ENCODE data around the gene GPER1. TPM values are rescaled to one million over a fixed set of nuclear protein-coding genes. Genes with fewer than 3 reads are reported as not detected.
"Not testable (repeated sequence)": the region's sequence is repeated elsewhere in the genome, so short reads cannot be mapped to it uniquely, and the experiment has no call there.

The GPER1 gene
- polyA plus RNA-seq, 1 donor: 14.2 TPM

DNA sequence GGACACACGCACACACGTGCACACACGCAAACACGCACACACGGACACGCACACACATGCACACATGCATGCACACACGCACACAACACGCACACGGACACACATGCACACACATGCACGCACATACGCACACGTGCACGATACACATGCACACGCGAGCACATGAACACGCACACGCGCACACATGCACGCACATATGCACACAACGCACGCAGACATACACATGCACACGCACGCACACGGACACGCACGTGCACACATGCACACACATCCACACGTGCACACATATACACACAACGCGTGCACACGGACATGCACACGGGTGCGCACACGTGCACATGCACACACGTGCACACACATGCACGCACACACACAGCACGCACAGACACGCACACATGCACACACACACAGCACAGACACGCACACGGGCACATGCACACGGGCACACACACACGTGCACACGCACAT, 17.3 kb upstream of the GPER1 start:
- no peak for DNase-seq

DNA sequence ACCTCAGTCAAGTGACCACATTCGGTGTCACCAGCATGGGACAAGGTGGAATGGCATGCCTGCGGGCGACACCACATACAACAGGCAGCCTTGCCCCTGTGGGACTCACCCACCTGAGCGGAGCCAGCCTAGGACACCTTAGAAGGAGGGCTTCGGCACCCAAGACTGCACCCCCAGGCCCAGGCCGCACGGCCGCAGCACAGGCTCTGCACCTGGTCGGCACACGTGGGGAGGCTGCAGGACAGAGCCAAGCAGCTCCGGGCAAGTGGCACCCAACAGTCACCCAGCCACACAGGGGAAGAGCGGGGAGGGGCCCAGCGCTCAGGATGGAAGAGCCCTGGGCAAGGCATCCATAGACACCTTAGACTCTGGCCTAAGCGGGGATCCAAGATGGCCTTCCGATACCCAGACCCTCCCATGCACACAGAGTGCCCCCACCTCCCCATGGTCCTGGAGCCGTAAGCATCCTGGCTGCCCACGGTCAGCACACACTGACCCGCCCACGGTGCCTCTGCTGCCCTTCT, 16.1 kb upstream of the GPER1 start:
- DNase-seq: no peak

DNA sequence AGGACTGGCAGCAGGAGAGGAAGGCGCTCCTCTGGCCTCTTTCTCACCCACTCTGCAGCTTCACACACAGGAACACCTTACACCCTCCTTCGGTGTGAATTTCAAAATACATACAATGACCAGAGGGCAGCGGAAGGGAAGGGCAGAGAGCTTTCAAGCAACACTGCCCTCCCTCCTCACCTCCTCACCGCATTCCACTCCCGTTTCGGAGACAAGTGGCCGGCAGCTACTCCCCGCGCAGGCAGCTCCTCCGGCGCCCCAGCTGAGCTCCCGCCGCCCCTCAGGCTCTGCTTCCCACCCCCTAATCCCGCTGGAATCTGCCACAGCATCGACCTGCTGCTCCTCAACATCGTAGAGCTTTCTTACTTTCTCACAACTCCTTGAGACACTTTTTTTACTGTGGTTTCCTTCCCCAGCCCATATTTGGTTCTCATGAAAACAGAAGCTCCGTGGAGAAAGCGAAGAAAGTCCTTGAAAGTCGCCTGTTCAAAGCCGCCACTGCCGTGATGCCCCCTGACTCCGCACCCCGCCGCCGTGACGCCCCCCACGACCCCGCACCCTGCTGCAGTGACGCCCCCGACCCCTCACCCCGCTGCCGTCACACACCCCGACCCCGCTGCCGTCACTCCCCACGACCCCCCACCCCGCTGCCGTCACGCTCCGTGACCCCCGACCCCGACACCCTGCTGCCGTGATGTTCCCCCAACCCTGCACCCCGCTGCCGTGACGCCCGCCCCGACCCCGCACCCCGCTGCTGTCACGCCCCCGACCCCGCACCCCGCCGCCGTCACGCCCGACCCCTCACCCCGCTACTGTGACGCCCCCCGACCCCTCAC, 14.6 kb upstream of the GPER1 start:
- no peak for DNase-seq

DNA sequence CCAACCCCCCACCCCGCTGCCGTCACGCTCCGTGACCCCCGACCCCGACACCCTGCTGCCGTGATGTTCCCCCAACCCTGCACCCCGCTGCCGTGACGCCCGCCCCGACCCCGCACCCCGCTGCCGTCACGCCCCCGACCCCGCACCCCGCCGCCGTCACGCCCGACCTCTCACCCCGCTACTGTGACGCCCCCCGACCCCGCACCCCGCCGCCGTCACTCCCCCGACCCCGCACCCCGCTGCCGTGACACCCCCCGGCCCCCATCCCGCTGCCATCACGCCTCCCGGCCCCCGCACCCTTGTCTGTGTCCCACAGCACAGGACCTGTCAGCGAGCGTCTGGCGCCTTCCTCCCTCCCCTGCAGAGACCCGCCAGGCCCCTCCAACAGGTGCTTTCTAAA, 13.9 kb upstream of the GPER1 start:
- DNase-seq: not testable (repeated sequence)

DNA sequence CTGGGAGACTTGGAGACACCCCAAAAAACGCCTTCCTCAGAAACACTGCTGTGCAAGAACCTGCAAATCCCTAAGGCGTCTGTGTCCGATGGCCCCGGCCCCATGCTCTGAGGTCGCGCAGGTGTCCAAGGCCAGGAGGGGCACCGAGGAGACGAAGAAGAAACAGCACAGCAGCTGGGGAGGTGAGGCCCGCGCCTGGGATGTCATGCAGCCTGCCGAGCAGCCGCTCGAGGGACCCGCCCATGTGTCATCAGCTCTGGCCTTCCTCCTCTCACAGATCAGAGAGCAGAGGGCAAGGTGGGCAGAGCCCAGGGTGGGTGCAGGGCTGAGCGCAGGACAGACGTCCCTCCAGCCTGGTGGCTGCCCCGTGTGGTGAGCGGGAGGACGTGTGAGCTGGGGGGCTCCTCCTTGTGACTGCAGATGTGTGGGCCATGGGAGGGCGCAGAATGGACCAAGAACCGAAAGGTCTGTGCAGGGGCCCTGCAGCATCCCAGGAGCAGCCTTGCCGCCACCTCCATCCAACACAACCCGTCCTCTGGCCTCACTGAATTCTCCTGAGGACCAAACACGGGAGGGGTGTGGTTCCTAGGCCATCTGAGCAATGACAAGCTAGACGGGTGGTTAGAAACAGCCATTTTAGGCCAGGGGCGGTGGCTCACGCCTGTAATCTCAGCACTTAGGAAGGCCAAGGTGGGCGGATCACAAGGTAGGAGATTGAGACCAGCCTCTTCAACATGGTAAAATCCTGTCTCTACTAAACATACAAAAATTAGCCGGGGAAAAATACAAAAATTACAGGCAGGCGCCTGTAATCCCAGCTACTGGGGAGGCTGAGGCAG, 13.1 kb upstream of the GPER1 start:
- no peak for DNase-seq

DNA sequence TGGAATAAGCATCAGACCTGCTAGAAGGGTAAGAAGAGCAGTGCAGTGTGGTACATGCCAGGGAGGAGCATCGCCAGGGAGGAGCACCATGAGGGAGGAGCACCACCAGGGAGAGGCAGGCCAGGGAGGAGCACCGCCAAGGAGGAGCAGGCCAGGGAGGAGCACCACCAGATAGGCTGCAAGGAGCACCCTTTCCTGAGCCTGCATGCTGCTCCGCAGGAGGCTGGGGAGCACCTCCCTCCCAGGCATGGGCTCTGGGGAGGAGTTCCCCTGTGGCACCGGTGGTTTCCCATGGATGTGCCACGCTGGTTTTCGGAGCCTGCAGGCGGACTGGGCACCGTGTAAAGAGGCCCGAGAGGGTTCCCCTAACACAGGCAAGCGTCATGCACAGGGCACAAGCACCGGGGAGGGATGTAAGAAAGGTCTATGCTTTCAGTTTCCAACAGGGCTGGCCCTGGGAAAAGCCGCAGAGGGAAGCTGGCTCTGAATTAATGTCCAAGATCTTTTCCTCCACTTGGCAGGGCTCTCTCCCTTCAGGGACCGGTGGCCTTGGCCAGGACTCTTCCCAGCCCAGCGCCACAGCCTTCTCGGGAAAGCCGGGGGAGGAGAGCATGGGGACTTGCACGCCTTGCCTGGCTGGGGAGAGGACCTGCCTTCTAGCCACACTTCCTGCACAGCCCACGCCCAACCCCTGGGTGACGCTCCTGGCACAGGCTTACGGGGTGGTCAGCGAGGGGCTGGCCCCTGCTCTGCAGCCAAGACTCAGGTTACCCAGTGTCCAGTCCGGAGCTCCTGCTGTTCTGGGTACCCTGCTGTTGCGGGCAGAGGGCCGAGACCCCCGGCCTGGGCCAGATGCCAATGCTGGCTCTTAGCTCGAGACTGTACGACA, 11.5 kb upstream of the GPER1 start:
- DNase-seq: no peak

DNA sequence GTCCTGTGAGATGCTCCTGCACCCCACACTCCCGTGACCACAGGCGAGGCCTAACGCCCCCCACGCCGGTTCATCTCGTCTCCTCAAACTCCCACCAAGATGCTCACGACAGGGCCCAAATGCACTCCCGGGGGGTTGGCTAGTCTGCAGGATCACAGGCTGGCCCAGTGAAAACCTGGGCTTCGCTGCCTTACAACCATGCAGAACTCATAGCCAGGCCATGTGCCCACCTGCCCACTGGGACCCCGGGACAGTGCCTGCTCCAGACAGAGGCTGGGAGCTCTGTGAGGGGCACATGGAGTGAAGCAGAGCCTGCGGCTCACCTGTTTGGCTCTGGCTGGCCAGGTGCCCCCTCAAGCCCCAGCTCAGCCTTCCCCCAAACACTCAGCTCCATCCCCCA, 9.4 kb upstream of the GPER1 start:
- DNase-seq: no peak

DNA sequence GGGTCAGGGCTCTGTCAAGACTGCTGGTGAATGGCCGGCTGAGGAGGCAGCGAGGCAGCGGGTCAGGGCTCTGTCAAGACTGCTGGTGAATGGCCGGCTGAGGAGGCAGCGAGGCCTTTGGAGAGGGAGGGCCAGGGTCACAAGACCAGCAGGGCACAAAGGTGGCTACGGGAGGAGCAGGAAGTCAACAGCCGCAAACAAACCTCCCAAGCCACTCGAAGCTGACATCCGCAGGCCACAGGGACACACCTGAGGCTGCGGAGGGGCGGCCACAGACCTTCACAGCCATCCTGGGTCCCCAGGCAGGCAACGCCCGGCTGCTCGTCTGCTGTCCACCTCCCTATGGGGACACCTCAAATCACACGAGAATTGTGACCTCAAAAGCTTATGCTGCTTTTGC, 8.9 kb upstream of the GPER1 start:
- no peak for DNase-seq

DNA sequence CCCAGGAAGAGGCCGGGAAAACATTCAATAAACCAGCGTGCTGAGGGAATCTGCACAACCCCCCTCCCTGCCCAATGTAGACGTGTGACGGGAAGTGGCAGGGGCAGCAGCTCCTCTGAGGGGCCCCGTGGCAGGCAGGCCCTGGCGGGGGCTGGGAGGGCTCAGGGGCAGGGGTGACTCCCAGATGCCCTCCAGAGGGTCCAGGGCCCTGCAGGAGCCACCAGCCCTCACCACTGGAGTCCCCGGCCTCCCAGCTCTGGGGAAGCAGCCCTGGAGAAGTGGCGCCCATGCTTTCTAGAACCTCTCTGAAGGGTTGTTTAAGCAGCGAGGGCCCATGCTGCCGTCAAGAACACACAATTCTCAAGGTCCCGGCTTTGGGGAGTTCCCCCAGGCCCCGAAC, 8.4 kb upstream of the GPER1 start:
- no peak for DNase-seq

DNA sequence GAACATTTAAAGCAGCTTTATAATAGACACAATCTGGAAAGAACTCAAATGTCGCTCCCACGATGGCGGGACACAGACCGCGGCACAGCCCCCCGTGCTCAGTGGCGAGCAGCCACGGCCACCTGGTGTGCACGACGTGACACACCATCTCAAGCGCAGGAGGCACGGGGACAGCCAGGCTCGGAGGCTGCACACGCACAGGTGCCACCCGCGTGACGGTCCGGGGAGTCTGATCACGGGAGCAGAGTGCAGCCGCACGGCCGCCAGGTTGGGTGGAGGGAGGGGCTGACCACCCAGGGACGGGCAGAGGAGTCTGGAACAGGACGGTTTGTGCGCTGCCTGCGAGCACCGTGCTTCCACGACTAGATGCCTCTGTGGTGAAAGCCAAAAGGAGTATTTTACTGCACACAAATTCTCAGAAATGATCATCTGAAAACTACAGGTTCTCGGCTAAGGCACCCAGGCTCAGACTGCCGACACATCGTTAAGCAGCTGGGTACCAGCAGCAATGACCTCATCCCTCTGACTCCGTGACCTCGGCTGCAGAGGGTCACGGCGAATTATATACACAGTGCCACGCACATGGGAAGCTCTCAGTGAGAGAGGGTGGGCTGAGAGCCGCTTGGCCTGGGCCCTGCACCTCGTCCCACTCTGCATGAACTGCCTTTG, 7.5 kb upstream of the GPER1 start:
- DNase-seq: no peak

DNA sequence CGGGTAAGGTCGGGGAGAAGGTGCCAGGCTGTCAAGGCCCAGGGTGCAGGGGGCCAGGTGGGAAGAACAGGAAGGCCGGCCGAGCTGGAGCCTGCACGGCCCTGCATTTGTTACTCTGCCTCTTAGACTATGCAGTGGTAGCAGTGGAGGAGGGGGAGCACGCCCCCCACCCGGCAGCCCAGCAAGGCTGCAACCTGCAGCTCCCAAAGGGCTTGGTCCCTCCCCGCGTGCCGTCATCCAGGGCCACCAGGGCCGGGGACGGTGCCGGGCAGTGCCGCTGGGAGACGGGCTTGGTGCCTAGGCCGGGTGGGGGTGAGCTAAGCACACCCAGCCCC, 7.0 kb upstream of the GPER1 start:
- no peak for DNase-seq

DNA sequence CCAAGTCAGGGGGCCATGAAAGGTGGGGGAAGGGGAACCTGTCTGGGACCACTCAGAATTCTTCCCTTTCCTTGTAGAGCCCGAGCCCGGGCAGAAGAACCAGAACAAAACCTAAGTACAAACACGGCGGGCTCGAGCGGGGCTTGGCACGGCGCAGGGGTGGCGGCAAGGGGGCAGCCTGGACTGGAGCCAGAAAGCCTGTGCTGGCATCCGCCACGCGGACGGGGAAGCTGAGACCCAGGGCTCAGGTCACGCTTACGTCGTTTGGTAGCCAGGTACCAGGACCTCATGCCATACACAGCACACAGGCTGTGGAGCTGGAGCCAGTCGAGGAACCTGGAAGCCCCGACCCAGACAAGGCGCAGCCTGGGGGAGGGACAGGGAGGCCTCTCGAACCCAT, 6.6 kb upstream of the GPER1 start:
- no peak for DNase-seq

DNA sequence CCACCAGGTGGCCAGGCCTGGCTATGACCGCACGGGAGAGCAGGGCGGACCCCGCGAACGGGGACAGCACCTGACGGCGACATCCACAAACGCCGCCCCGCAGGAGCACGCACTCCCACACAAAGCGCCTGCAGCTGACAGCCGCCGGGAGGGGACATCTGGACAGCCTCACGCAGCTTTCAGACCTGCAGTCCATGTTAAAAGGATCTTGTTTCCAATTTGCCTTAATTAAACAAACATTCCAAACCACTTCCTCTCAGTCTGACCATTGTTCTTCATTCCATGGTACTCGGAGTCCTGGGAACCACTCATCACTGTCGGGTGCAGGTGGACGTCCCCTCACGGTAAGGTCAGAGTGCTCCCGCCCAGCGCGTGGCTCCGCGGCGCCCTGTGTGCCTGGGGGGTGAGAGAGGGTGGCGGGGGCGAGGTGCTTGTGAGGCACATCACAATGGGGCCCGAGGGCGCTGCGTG, 5.9 kb upstream of the GPER1 start:
- DNase-seq: no peak

DNA sequence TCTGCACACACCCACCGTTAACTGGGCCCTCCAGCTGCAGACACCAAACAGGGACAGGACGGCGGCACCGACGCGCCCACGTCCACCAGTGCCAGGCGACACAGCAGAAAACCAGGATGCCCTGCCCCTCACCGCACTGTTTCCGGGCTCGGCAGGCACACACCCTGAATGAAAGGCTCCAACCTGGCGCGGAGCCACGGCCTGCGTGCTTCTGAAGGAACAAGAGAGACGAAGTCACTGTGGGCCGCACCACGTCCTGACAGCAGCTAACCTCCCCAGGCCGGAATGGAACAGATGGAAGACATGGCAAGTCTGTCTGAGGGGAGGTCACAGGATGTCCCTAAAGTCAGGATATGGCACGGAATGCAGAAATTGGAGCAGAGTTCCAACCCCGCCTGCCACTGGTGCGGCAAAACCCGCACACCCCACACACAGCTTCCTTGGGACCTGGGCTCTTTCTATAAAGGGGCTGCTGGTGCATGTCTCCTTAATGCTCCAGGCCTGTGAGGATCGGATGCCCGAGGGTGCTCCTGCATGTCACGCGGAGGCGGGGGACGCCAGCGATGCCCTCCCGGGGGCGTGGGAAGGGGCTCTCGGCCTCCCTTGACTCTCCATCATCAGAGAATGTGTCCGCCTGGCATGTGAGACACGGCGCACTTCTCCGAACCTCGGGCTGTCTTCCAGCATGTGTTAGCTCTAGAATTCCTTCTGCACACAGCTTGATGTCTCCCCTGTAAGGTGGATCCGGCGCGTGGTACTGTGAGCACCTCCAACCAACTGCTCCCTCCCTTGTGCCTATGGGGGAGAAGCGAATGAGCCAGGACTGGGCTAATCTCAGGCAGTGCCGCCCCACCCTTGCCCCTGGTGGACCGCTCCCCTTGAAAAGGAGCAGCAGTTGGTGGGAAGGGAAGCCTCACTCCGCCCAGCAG, 3.9 kb upstream of the GPER1 start:
- DNase-seq: no peak

DNA sequence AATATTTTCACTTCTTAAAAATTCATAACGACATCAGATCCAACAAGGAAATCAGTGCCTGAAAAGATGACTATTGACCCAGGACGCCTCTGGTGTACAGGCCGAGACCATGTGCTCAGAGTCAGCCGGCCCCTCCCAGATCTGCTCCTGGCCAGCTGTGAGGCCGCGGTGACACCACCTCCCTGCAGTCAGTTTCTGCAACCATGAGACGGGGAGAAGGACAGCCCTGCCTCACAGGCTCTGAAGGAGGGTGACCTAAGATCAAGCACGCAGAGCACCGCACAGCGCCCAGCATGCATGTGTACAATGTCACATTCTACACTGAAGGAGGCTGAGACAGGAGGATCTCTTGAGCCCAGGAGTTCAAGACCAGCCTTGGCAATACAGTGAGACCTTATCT, 2.6 kb upstream of the GPER1 start:
- no peak for DNase-seq

DNA sequence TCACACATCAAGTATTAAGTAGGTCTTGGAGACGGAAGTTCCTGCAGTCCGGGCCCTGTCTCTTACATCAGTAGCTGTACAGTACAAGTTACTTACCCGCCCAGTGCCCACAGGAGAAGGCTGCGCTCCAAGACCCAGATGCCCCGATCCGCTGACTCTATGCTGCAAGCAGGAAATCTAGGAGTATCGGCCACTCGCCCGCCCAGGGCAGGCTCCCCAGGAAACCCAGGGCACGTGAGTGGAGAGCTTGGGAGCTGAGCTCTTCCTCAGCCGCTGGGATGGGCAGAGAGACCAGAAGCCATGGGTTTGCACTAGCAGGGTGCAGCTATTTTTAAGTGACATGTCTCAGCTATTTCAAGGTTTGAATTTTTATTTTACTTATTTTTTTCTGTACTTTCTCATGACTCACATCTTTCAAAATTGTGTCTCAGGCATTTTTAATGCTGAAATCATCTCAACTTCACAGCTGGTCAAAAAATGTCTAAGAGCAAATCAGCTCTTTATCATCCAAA, 1.9 kb upstream of the GPER1 start:
- no peak for DNase-seq

DNA sequence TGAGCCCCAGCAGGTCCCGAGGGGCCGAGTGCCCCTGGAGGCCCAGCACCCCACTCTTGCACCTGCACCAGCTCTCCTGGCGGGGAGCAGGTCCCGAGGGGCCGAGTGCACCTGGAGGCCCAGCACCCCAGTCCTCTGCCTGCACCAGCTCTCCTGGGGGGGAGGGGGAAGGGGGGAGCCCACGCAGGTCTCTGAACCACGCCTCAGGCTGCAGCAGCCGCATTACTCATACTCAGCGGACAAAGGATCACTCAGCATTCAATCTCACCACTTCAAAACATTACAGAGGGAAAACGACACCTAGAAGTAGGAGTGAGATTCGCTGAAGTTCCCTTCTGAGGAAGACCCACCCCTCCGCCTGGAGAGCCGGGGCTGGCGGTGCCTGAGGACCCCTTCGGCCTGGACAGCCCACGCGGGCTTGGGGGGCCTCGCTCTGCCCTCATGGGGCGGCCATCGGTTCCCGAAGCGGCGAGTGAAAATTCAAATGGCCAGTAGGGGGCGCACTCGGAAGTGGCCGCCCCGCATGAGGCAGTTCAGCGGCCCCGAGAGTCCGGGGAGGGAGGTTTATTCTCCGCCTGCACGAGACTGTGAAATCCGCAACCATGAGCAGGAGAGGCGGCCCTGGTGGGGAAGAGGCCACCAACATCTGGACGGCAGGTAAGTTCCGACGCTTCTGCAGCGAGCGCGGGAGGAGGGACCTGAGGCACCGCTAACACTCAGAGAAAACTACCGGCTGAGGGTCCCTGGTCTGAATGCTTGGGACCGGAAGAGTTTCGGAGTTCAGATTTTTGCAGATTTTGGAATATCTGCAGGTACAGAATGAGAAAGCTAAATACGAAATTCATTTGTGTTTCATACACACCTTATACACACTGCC, 1.1 kb upstream of the GPER1 start:
- peak; percentile 71 for DNase-seq

DNA sequence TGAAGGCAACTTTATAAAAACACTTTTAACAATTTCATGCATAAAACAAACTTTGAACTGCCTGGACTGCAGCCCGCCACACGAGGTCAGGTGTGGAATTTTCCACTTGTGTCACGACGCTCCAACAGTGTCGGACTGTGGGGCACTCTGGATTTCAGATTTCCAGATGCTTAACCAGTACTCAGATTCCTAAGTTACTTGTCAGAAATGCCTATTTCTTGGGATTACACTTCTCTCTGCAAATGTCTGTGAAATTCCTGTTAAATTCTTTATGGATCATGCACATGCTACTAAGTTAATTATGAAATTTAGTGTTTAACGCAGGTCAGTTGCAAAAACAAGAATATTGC, 473 bp upstream of the GPER1 start:
- no peak for DNase-seq

DNA sequence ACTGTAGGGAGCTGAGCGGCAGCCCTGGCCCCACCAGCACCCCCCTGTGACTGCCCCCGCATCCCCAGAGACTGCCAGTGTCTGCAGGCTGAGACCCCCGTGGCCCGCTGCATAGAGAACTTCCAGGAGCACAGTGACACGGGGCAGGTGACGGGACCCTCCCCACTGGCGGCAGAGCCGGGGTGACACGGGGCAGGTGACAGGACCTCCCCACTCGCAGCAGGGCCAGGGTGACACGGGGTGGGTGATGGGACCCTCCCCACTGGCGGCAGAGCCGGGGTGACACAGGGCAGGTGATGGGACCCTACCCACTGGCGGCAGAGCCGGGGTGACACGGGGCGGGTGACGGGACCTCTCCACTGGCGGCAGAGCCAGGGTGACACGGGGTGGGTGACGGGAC, 2.3 kb downstream of the GPER1 start:
- DNase-seq: no peak

Data from hindlimb muscle (tissue), 1 donor.